Ovary (tissue), 9 donors: ENCODE results near the gene PRKG1. TPM values are rescaled to one million over a fixed set of nuclear protein-coding genes. Genes with fewer than 3 reads are reported as not detected.
"Not testable (repeated sequence)": the region's sequence is repeated elsewhere in the genome, so short reads cannot be mapped to it uniquely, and the experiment has no call there.

Experiments used
- DNase-seq, 5 donors: peaks; one replicate each; pipeline ENCODE4 v3.0.0-alpha.2; 2019 to 2020
- H3K27ac ChIP-seq, 2 donors: fragments of 200-600 bp; one replicate each; pipeline versions ENCODE4 v1.5.1 to v1.8.0; 2019 to 2022
- H3K27me3 ChIP-seq: fragments of 200-600 bp; one replicate; pipeline ENCODE4 v1.8.0; 2022
- H3K36me3 ChIP-seq: fragments of 200-600 bp; sonication (generic); one replicate; pipeline ENCODE4 v1.5.1; 2019
- H3K4me1 ChIP-seq: one replicate; pipeline ENCODE4 v1.8.1; 2013; ENCODE audit warnings: mild to moderate bottlenecking, moderate library complexity; ENCODE audit not compliant: insufficient read depth
- H3K4me3 ChIP-seq: fragments of 200-600 bp; sonication (generic); one replicate; pipeline ENCODE4 v1.5.1; 2017
- H3K9me3 ChIP-seq, 2 donors: fragments of 200-600 bp in 1 of 2; sonication (generic) in 1 of 2; one replicate each; pipeline versions ENCODE4 v1.5.1 to v1.8.1; 2013 to 2019; ENCODE audit warnings: mild to moderate bottlenecking in 1 of 2, moderate library complexity in 1 of 2
- EP300 ChIP-seq: sonication (generic); formaldehyde crosslinking; IDR thresholded peaks from one replicate; pipeline ENCODE4 v1.6.1; 2017; ENCODE audit warnings: antibody characterized with exemption
- POLR2A ChIP-seq: fragments of 450-650 bp; IDR thresholded peaks from one replicate; pipeline ENCODE4 v1.6.1; 2017; ENCODE audit warnings: antibody characterized with exemption, mild to moderate bottlenecking, moderate library complexity
- WGBS, 3 donors: extraction: QIAGEN DNeasy Blood & Tissue Kit in 1 of 3; methylation state at CpG; one replicate each; pipeline versions ENCODE4 v1.1.5 to v1.1.7; 2013 to 2017; 5-methylcytosine and 5-hydroxymethylcytosine counted together
- intact Hi-C, 4 donors: fragments of 100-400 bp; cut with DNase I; formaldehyde crosslinking; loops; one replicate each; pipeline versions ENCODE4 v1.11.0 to v1.15.1; 2022 to 2023
- polyA plus RNA-seq, 2 donors: library from polyadenylated mRNA; stranded (reverse); fragments of 200-250 nt in 1 of 2; fragments of 350-450 nt in 1 of 2; fragmentation: Illumina TruSeq in 1 of 2; extraction: RNeasy Lipid Tissue Mini Kit (QIAGEN cat#74804) in 1 of 2; gene quantifications; one replicate each; pipeline ENCODE4 v1.2.3, GENCODE V29; 2013 to 2014
- total RNA-seq, 7 donors: library from RNA; depleted of rRNA in 2 of 7; stranded (reverse); fragments of >200 nt in 2 of 7; fragmentation: NEBNext Ultra II Directional in 3 of 7; extraction: Animal tissue kit (Norgen Biotek cat#: 25700) in 3 of 7; gene quantifications; one replicate each; pipeline versions ENCODE4 v1.1.0 to v1.2.4, GENCODE V29; 2016 to 2023
- TF ChIP-seq, protein P1 (sequence below), 3 donors: fragments of 450-650 bp in 2 of 3; fragments of 200-600 bp in 1 of 3; IDR thresholded peaks; one replicate each; pipeline versions ENCODE4 v1.5.1 to v1.8.0; 2016 to 2022; ENCODE audit warnings: antibody characterized with exemption in 3 of 3, mild to moderate bottlenecking in 1 of 3
- donor health status: DM: no; HTN: no; CAD: no; lungs with moderate emphysema.
- donor health status: DM: no; HTN: no; CAD: no.
- donor health status: Bipolar disorder and iron deficiency.
- donor health status: DM: yes; HTN: yes; CAD: no.
- donor health status: DM: no; HTN: no; CAD: no.
- donor health status: DM: yes; HTN: yes; CAD: no.

Gene PRKG1
- total and polyA plus RNA-seq, 9 donors = 2.8 to 21.1 (median 15.7) TPM

GRCh38 chr10:51255381-51255780, 181.1 kb downstream of the PRKG1 start:
- intact Hi-C loops = no loop called here
- TF ChIP-seq POLR2A (no peak), EP300 (no peak)
- TF ChIP-seq, protein P1, sequence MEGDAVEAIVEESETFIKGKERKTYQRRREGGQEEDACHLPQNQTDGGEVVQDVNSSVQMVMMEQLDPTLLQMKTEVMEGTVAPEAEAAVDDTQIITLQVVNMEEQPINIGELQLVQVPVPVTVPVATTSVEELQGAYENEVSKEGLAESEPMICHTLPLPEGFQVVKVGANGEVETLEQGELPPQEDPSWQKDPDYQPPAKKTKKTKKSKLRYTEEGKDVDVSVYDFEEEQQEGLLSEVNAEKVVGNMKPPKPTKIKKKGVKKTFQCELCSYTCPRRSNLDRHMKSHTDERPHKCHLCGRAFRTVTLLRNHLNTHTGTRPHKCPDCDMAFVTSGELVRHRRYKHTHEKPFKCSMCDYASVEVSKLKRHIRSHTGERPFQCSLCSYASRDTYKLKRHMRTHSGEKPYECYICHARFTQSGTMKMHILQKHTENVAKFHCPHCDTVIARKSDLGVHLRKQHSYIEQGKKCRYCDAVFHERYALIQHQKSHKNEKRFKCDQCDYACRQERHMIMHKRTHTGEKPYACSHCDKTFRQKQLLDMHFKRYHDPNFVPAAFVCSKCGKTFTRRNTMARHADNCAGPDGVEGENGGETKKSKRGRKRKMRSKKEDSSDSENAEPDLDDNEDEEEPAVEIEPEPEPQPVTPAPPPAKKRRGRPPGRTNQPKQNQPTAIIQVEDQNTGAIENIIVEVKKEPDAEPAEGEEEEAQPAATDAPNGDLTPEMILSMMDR (IDR thresholded peaks at IDR 0.05) = no peak
- no peaks in the 10 kb centered on the region for H3K27me3 ChIP-seq
- no peaks in the 10 kb centered on the region for H3K4me1 ChIP-seq
- 32 to 61% (median 43%) methylated on average over 4 of the region's 4 CpGs for WGBS, 3 donors
- DNase-seq = no peak
- H3K27ac ChIP-seq = no peak overlapping the region
- H3K36me3 ChIP-seq = no peaks in the 10 kb centered on the region
- no peak overlapping the region for H3K4me3 ChIP-seq
- no peaks in the 10 kb centered on the region for H3K9me3 ChIP-seq

- intact Hi-C loops = no loop called here
- no peaks in the 10 kb centered on the region for H3K27me3 ChIP-seq
- TF ChIP-seq, protein P1 (IDR thresholded peaks at IDR 0.05) = no peak
- no peak for TF ChIP-seq EP300
- TF ChIP-seq POLR2A = no peak
- H3K9me3 ChIP-seq = no peaks in the 10 kb centered on the region
- H3K4me1 ChIP-seq = no peaks in the 10 kb centered on the region
- H3K27ac ChIP-seq = no peak overlapping the region
- no peak overlapping the region for H3K4me3 ChIP-seq
- DNase-seq = no peak
- no peaks in the 10 kb centered on the region for H3K36me3 ChIP-seq
- 81 to 90% (median 88%) methylated on average over 7 of the region's 7 CpGs for WGBS, 3 donors
These were observed 183.4 kb downstream of the PRKG1 start for GRCh38 chr10:51257511-51258248.

DNA sequence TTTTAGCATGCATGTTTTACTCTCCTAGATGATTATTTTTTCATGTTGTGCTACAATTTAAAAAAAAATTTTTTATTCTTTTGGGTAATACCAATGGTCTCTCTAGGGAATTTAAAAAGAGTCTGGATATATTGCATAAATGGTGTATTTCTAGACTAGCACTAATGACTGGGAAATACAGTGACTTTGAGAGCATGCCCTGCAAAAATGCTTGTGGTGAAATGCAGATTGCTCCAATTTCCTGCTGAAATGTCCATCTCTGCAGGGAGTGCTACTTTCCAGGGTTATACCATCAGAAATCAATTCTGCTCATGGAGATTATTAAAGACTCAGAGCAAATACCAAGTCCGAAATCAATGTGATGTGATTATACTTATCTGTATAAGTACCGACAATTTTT, 186.1 kb downstream of the PRKG1 start:
- no peaks in the 10 kb centered on the region for H3K27me3 ChIP-seq
- no peak for DNase-seq
- TF ChIP-seq, protein P1 (IDR thresholded peaks at IDR 0.05) = no peak
- TF ChIP-seq EP300 (no peak), POLR2A (no peak)
- H3K27ac ChIP-seq = no peak overlapping the region
- no peak overlapping the region for H3K4me3 ChIP-seq
- H3K36me3 ChIP-seq = no peaks in the 10 kb centered on the region
- intact Hi-C loops = no loop called here
- 91 to 96% (median 94%) methylated on average over 2 of the region's 2 CpGs for WGBS, 3 donors
- H3K4me1 ChIP-seq = no peaks in the 10 kb centered on the region
- no peaks in the 10 kb centered on the region for H3K9me3 ChIP-seq

GRCh38 chr10:51266496-51266895, 192.2 kb downstream of the PRKG1 start:
- H3K4me1 ChIP-seq = no peaks in the 10 kb centered on the region
- no peak overlapping the region for H3K27ac ChIP-seq
- 85 to 91% (median 88%) methylated on average over 3 of the region's 3 CpGs for WGBS, 3 donors
- intact Hi-C loops = no loop called here
- no peak overlapping the region for H3K4me3 ChIP-seq
- DNase-seq = no peak
- no peaks in the 10 kb centered on the region for H3K36me3 ChIP-seq
- TF ChIP-seq EP300 = no peak
- TF ChIP-seq POLR2A = no peak
- TF ChIP-seq, protein P1 (IDR thresholded peaks at IDR 0.05) = no peak
- H3K9me3 ChIP-seq = no peaks in the 10 kb centered on the region
- H3K27me3 ChIP-seq = no peaks in the 10 kb centered on the region

- H3K4me3 ChIP-seq, H3K27me3 ChIP-seq, H3K36me3 ChIP-seq, H3K9me3 ChIP-seq, intact Hi-C loops, DNase-seq, H3K27ac ChIP-seq, H3K4me1 ChIP-seq: not testable (repeated sequence)
- 91 to 95% (median 93%) methylated on average over 8 of the region's 8 CpGs for WGBS, 3 donors
These were observed 193.8 kb downstream of the PRKG1 start for GRCh38 chr10:51267980-51268570.
